CD4-positive, alpha-beta T cell treated with Interleukin-10 for 1 hour (primary cell): Measurements from ENCODE around the gene PSMB3.
A peak's percentile ranks its signal among the peaks of the same experiment; 100 is the strongest.

Source experiments
- DNase-seq: peaks from one replicate; pipeline ENCODE4 v3.0.0-alpha.2; 2020

Gene PSMB3

GRCh38 chr17:38752308-38753070 is at the start of gene PSMB3:
Gene PSMB3 (plus strand): TSS chr17:38752741. CDS start chr17:38752827, 86 bp downstream.
- DNase-seq = peak; percentile 99

DNA sequence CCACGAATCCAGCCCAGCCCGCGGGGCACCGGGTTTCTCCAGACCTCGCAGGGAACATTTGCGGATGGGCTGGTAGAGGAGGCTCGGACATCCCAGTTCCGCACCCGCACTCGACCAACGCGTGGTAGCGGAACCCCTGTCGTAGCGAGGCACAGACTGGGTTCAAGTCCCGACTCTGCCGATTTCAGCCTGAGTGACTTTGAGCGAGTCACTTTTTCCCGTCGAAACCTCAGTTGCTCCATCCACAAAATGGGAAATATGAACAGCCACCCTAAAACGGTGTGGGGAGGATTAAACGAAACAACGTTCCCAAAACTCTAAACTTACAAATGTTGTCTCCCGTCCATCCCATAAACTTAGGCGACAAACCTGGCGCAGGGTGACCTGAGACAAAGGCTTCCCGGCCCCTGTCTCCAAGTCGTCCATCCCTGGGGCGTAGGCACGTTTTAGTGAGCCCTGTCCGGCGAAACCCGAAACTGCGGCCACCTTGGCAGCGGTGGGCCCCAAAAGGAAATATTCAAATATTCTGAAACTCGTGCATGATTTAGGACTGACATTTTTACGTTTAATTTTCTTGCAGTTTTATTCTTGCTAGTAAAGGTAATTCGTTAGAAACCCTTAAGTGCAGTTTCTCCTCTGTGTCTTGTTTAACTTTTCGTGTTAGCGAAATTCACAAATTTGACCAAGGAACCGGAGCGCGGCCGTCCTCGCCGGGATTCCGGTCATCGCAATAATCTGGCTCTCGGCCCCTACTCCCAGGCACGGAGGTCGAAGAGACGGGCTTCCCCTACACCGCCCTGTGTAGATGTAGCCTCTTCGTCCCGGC is 49.4 kb upstream of the PSMB3 start:
- no peak for DNase-seq

- DNase-seq = peak; percentile 79
These were observed 48.6 kb upstream of the PSMB3 start for GRCh38 chr17:38703742-38704605.

- DNase-seq = peak; percentile 88
These were observed 47.7 kb upstream of the PSMB3 start, which contains the start of gene MLLT6 for GRCh38 chr17:38704606-38705522. Gene MLLT6 (plus strand): TSS chr17:38705273. CDS start chr17:38705633, 360 bp downstream.

DNA sequence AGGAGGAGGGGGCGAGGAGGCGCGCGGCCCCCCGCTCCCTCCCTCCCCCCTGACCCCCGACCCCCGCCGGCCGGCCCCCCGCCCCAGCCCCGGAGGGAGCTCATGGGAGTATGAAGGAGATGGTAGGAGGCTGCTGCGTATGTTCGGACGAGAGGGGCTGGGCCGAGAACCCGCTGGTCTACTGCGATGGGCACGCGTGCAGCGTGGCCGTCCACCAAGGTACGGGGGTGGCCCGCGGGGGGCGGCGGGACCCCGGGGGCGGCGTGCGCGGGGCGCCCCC is 47.1 kb upstream of the PSMB3 start:
- no peak for DNase-seq

- DNase-seq = no peak
These were observed 46.6 kb upstream of the PSMB3 start for GRCh38 chr17:38705803-38706504.

GRCh38 chr17:38706505-38707216 is 45.9 kb upstream of the PSMB3 start:
- DNase-seq = peak; percentile 50

DNA sequence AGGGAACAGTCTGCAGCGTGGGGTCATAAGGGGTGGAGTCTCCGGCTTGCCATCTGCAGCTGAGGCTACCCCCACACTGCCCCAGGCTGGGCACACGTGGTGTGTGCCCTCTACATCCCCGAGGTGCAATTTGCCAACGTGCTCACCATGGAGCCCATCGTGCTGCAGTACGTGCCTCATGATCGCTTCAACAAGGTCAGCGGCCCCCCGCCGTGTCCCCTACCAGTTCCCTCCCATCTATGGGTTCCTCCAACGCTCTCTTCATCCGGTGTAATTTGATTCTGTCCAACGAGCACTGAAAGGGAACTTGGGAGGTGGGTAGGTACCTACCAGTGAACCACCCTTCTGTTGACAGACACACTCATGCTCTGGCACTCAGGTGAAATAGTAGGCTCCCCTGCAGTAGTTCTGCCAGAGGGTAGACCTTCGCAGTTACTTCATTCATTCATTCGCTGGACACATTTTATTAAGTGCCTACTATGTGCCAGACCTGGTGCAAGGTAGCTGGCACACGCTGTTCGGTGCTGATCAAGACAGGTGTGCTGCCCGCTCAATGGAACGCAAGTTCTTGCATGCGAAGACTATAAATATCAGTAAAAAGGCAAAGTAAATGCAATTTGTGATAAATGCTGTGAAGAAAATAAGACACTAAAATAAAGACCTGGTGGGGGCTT is 44.7 kb upstream of the PSMB3 start:
- DNase-seq = no peak

DNA sequence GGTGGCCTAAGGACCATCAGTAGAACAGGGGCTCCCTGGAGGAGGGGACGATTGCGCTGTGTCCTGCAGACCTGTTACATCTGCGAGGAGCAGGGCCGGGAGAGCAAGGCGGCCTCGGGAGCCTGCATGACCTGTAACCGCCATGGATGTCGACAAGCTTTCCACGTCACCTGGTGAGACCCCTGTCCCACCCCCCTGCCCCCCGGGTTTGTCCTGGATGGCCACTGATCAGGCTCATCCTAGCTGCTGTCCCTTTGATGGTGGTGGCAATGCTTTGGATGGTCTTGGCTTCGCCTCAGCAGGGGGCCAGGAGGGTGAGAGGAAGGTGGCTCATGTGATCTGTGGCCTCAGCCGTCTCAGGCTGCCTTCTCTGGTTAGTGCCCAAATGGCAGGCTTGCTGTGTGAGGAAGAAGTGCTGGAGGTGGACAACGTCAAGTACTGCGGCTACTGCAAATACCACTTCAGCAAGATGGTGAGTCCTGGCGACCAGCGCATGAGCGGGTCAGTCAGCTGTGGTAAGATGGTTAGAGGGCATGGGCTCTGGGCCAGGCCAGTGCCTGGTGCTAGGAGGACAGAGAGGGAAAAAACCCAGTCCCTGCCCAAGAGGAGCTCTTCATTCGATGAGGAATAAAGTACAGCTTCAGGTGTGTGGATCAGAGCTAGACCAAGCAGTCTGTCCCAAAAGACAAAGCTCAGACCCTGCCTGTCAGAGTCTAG is 43.3 kb upstream of the PSMB3 start:
- DNase-seq = no peak

DNA sequence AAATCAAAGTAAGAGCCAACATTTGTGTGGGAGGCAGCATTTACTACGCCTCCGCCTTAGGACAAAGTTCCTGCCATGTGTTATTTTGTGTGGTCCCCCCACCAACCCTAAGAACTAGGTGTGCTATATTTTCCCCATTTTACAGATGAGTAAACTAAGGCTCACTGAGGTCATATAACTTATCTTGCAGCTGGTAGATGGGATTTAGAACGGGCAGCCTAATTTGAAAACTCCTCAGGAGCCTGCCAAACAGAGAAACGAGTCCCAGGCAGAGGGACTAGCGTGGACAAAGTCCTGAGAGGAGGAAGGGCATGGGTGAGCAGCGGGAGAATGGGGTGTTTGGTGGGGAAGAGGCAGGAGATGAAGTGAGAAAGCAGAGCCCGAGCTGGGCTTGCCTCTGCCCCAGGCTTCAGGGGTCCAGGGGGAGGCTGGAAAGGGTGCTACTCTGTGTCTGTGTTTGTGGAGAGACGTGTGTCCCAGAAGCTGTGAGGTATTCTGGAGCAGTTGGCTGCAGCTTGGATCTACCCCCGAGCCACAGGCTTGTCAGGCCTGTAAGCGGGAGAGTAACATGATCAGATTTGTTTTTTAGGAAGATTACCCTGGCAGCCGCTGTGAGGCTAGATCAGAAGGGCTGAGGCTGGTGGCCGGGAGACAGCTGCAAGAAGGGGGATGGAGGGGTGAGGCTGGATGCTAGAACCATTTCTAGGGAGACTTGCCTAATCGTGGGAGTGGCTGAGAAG is 42.5 kb upstream of the PSMB3 start:
- no peak for DNase-seq

DNA sequence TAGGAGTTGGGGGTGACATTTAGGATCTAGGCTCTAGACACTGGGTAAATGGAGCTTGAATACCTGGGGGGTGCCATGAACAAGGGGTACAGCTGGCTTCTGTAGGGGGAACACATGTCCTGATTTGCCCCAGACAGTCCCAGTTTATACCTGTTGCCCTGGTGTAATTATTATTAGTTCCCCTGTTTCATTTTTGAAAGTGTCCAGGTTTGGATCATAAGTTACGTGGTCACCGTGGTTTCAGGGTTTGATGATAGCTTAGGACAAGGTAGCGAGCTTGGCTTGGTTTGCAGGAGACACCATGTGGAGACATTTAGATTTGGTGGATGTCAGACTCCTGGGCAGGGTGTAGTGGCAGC is 42.0 kb upstream of the PSMB3 start:
- DNase-seq = no peak

GRCh38 chr17:38710985-38711384 is 41.6 kb upstream of the PSMB3 start:
- no peak for DNase-seq

DNA sequence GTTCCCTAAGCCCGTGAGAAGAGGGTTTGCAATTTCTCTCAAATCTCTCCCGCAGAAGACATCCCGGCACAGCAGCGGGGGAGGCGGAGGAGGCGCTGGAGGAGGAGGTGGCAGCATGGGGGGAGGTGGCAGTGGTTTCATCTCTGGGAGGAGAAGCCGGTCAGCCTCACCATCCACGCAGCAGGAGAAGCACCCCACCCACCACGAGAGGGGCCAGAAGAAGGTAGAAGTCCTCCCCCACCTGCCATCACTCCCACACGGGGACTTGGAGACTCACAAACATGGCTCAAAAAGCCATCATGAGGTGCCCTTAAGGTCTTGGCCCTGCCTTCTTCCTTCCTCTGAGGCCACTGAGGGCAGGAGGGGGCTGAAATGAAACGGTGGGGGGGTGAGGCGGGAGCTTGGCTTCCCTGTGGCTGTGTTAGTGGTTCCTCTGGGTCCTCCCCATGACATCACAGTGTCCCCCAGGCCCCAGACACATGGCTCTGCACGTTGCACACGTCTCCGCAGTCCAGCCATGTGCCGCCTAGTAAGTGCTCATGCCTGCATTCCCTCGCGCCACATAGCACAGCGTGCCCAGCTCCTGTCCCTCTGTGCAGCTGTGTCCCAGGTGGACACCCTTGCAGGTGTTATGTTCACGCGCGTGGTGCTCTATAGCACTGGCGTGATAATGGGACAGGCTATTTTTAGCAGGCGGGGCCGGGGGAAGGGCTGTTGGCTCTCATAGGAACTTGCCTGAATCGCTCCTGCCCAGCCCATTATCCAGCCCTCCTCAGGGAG is 40.6 kb upstream of the PSMB3 start:
- DNase-seq = no peak

GRCh38 chr17:38712593-38712992 is 39.9 kb upstream of the PSMB3 start:
- DNase-seq = no peak

DNA sequence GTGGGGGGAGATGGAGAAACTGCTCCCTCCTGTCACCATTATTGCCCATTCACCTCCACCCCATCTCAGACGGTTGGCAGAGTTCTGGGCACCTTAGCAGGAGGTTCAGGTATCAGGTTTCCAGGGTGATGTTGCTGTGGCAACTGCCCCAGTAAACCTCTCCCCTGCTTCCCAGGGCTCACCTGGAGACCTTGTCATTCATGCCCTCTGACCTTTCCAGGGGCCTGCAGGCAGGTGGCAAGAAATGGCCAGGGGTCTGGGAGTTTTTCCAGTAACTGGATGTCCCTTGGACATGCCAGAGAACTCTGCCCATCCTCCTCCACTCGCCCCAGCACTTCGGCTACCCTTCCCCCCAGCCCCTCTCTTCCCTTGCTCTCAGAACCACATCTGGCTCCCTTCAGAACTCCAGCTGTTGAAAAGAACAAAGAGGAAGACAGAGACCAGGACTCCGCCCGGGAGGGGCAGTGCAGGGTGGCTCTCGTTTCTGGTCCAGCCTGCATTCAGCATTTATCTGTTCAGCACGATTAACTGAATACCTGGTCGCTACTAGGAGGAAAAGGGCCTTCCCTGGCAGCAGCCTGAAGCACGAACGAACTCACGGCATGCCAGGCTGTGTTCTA is 39.0 kb upstream of the PSMB3 start:
- no peak for DNase-seq

GRCh38 chr17:38715216-38715943 is 37.2 kb upstream of the PSMB3 start:
- DNase-seq = no peak
